D341Med (cell line): Measurements from ENCODE around the gene CHST3.

ENCODE experiments used
- DNase-seq: peaks from one replicate; pipeline ENCODE4 v3.0.0; 2012; ENCODE audit warnings: low spot score

Gene CHST3

DNA sequence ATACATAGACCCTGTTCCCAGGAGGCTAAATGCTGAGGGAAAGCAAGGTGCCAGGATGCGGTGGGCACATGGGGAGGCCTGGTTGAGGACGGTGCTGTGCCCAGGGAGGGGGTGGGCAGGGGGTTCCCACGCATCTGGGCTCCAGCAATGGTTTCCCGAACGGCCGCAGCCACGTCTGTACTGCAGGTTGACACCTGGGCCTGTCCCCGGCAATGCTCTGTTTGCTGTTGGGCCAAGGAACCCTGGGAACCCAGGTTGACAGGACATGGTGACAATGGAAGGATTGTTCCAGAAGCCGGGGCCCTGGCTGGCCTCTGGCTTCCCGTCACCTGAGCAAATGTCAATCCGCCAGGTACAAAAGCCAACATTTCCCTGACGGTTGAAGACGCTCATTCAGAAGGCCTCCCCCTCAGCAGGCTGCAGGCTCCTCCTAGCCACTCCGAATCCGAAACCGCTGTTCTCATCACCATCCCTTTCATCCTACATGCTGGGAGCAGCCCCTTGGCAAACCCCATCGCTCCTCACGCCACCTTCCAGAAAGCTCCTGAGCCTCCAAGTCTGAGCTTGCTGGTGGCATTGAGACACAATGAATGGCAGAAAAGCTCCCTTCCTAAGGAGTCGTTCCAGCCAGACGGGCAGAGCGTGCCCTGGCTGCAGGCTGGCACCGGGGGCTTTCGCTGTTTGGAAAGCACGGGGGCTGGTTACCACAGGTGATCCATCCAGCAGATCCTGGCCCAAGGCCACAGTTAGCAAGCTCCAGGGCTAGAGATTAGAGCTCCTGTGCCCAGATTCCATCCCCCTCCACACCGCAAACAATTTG, 92.9 kb downstream of the CHST3 start:
- no peak for DNase-seq

GRCh38 chr10:72058347-72058898, 94.2 kb downstream of the CHST3 start:
- DNase-seq = no peak

DNA sequence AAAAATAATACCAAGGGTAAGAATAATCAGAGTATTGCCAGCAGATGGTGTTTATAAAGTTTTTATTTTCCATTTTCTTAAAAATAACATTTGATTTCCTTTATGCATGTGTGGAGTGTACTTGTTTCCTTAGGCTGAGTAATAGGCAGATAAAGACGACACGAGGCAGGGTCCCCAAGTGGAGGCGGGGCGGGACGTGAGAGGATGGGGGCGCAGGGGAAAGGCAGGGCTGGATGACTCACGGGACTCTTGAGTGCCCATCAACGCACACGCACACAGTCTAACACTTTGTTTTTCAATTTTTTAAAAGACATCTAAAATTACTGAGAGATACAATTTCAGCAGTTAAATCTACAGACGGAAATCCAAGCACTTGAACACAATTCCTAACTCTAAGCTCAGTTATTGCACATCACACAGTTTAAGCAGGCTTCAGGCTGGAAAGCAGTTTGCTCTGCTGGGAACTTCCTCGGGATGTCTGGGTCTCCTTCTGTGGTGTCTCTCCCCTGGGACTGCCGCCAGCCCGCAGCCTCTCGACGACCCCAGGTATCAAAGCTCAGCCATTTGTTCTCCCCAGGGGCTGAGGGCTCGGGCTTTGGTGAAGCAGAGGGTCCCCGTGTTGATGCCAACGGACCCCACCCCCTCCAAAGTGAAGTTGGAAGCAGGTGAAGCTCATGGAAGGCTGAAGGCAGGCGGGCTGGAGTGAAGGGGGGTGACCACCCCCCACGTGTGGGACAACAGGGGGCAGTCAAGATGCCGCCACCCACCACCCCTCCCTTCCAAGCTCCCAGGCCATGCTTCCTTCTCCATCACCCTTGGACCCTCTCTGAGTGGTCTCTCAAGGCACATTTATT, 95.0 kb downstream of the CHST3 start:
- DNase-seq = no peak

GRCh38 chr10:72059843-72060822, 95.9 kb downstream of the CHST3 start:
- DNase-seq = no peak

DNA sequence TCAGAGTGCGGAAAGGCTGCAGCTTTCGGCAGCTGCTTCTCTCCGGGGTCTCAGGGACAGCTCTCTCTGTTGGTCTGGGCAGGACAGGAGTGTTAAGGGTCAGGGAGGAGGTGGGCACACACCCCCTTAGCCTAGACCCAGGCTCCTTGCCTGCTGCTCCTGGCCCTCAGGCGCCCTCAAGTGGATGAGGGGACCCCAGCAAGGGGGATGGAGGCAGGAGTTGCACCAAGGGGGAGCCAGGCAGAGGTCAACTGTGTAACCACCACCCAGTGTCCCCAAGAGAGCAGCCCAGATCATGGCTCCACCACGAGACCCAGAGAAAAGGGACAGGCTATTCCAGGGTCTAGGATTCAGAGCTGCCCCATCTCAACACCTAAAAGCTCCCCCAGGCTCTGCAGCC, 97.3 kb downstream of the CHST3 start:
- no peak for DNase-seq

GRCh38 chr10:72061930-72062329, 97.7 kb downstream of the CHST3 start:
- DNase-seq = no peak

DNA sequence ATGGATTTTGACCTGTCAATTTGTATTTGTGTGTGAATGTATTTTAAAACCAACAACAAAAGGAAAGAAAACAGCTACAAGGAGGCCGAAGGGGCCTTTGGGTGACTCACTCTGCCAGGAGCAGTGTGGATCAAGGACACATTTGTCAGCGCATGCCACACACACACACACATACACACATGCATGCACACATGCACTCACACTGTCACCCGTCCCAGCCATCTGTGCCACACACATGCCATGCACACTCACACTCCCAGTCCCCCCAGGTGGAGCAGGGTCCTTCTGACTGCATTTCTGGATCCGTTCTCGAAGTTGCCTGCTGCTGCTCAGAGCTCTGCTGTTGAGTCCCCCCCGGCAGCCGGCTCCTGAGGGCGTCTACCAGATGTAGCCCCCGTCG, 98.2 kb downstream of the CHST3 start:
- DNase-seq = no peak
